Naive thymus-derived CD8-positive, alpha-beta T cell (primary cell): ENCODE results near the gene MXI1. TPM values are rescaled to one million over a fixed set of nuclear protein-coding genes. Genes with fewer than 3 reads are reported as not detected.

Experiments
- ATAC-seq, 2 donors: fragments of 150-1000 bp; cut with Tn5 transposase in 1 of 2; sonication (Bioruptor Pico), chemical (Tn5 transposase) in 1 of 2; 1 replicate in 1 of 2; 2 replicates in 1 of 2; pipeline ENCODE4 v1.10.0; 2021; ENCODE audit warnings: mild to moderate bottlenecking in 2 of 2, moderate library complexity in 2 of 2
- POLR2A ChIA-PET: fragments of 350-600 bp; sonication (Branson Sonifier 250); formaldehyde crosslinking; loops from one replicate; lab custom pipeline; 2021; ENCODE audit warnings: antibody characterized with exemption; lab: Charles Lee
- DNase-seq, 10 donors: peaks; one replicate each; pipeline versions ENCODE4 v3.0.0 to v3.0.0-alpha.2; 2020 to 2022
- H3K27ac Mint-ChIP-seq, 10 donors: one replicate each; pipeline ENCODE4 v1.8.0; 2020 to 2022; ENCODE audit warnings: mild to moderate bottlenecking in 10 of 10, mixed read lengths in 10 of 10, moderate library complexity in 4 of 10, inconsistent platforms in 1 of 10
- H3K27me3 Mint-ChIP-seq, 5 donors: one replicate each; pipeline ENCODE4 v1.8.0; 2021 to 2022; ENCODE audit warnings: mixed read lengths in 5 of 5
- H3K36me3 Mint-ChIP-seq, 3 donors: one replicate each; pipeline ENCODE4 v1.8.0; 2020 to 2022; ENCODE audit warnings: mixed read lengths in 3 of 3, mild to moderate bottlenecking in 2 of 3, inconsistent platforms in 1 of 3
- H3K4me1 Mint-ChIP-seq, 4 donors: one replicate each; pipeline ENCODE4 v1.8.0; 2021 to 2022; ENCODE audit warnings: mixed read lengths in 4 of 4
- H3K4me3 Mint-ChIP-seq, 10 donors: one replicate each; pipeline ENCODE4 v1.8.0; 2020 to 2022; ENCODE audit warnings: mild to moderate bottlenecking in 10 of 10, mixed read lengths in 10 of 10, moderate library complexity in 6 of 10, inconsistent platforms in 1 of 10
- H3K9me3 Mint-ChIP-seq, 9 donors: one replicate each; pipeline ENCODE4 v1.8.0; 2020 to 2022; ENCODE audit warnings: mixed read lengths in 9 of 9, mild to moderate bottlenecking in 3 of 9, inconsistent platforms in 1 of 9, moderate library complexity in 1 of 9
- polyA plus RNA-seq, 3 donors: library from polyadenylated mRNA; unstranded; fragments of 300-500 nt; fragmentation: Illumina TruSeq; gene quantifications; one replicate each; pipeline ENCODE4 v1.2.3, GENCODE V29; 2021
- total RNA-seq, 8 experiments: library from RNA in 2 of 8; stranded (reverse) in 2 of 8; gene quantifications; one replicate each; pipeline ENCODE4 v1.2.3 and lab custom pipeline; 2021 to 2026

Gene MXI1
- total and polyA plus RNA-seq, 5 experiments from 2014 or later: 18.1 to 37.7 (median 20.9) TPM

GRCh38 chr10:110169586-110169985 lies 37.8 kb upstream of the MXI1 start:
- no peak for ATAC-seq
- H3K27ac Mint-ChIP-seq: no peak overlapping the region
- no peak overlapping the region for H3K4me3 Mint-ChIP-seq
- POLR2A ChIA-PET: no interaction called here
- H3K9me3 Mint-ChIP-seq: no peaks in the 10 kb centered on the region
- peaks cover 9 to 27% (median 19%) of the 10 kb centered on the region in 4 donors for H3K4me1 Mint-ChIP-seq
- DNase-seq: no peak
- H3K36me3 Mint-ChIP-seq: peaks cover 0 to 4% (median 0%) of the 10 kb centered on the region in 3 donors
- peaks cover 57 to 90% (median 70%) of the 10 kb centered on the region in 5 donors for H3K27me3 Mint-ChIP-seq

GRCh38 chr10:110170142-110170971 lies 37.0 kb upstream of the MXI1 start:
- peaks cover 58 to 93% (median 72%) of the 10 kb centered on the region in 5 donors for H3K27me3 Mint-ChIP-seq
- no peak overlapping the region for H3K4me3 Mint-ChIP-seq
- H3K4me1 Mint-ChIP-seq: peaks cover 9 to 27% (median 19%) of the 10 kb centered on the region in 4 donors
- no peaks in the 10 kb centered on the region for H3K9me3 Mint-ChIP-seq
- DNase-seq (no peak), ATAC-seq (peak in 1 of 2 donors; percentile 57)
- H3K36me3 Mint-ChIP-seq: peaks cover 0 to 4% (median 0%) of the 10 kb centered on the region in 3 donors
- POLR2A ChIA-PET: interaction anchor here (0.6 kb wide), 1 partner anchor 38 kb away, joined by 3 read pairs; no protein-coding TSS in a partner anchor
- H3K27ac Mint-ChIP-seq: no peak overlapping the region

- POLR2A ChIA-PET: no interaction called here
Observed at GRCh38 chr10:110171032-110171431, 36.4 kb upstream of the MXI1 start.

GRCh38 chr10:110172155-110172554 lies 35.2 kb upstream of the MXI1 start:
- H3K27me3 Mint-ChIP-seq: peaks cover 50 to 95% (median 70%) of the 10 kb centered on the region in 5 donors
- ATAC-seq (no peak), DNase-seq (no peak)
- H3K4me3 Mint-ChIP-seq: no peak overlapping the region
- POLR2A ChIA-PET: no interaction called here
- H3K4me1 Mint-ChIP-seq: peaks cover 11 to 31% (median 20%) of the 10 kb centered on the region in 4 donors
- no peaks in the 10 kb centered on the region for H3K36me3 Mint-ChIP-seq
- no peak overlapping the region for H3K27ac Mint-ChIP-seq
- no peaks in the 10 kb centered on the region for H3K9me3 Mint-ChIP-seq

More at GRCh38 chr10:110171032-110171431, 36.4 kb upstream of the MXI1 start:
- Mint-ChIP-seq H3K36me3 (peaks cover 0 to 2% (median 0%) of the 10 kb centered on the region in 3 donors), H3K27ac (no peak overlapping the region), H3K9me3 (no peaks in the 10 kb centered on the region), H3K4me3 (no peak overlapping the region), H3K4me1 (peaks cover 9 to 27% (median 19%) of the 10 kb centered on the region in 4 donors), H3K27me3 (peaks cover 53 to 93% (median 68%) of the 10 kb centered on the region in 5 donors)
- ATAC-seq (no peak), DNase-seq (no peak)

GRCh38 chr10:110174201-110174600 lies 33.2 kb upstream of the MXI1 start:
- Mint-ChIP-seq H3K4me1 (peaks cover 2 to 19% (median 8%) of the 10 kb centered on the region in 4 donors), H3K4me3 (no peak overlapping the region), H3K36me3 (no peaks in the 10 kb centered on the region), H3K27ac (no peak overlapping the region), H3K27me3 (peaks cover 45 to 95% (median 64%) of the 10 kb centered on the region in 5 donors), H3K9me3 (no peaks in the 10 kb centered on the region)
- POLR2A ChIA-PET: no interaction called here
- DNase-seq (no peak), ATAC-seq (no peak)

GRCh38 chr10:110174816-110175215 lies 32.6 kb upstream of the MXI1 start:
- H3K27me3 Mint-ChIP-seq: peaks cover 45 to 95% (median 63%) of the 10 kb centered on the region in 5 donors

GRCh38 chr10:110175406-110175805 lies 32.0 kb upstream of the MXI1 start:
- Mint-ChIP-seq H3K27me3 (peaks cover 41 to 90% (median 58%) of the 10 kb centered on the region in 5 donors), H3K36me3 (no peaks in the 10 kb centered on the region), H3K27ac (no peak overlapping the region), H3K9me3 (no peaks in the 10 kb centered on the region), H3K4me3 (no peak overlapping the region), H3K4me1 (peaks cover 0 to 12% (median 5%) of the 10 kb centered on the region in 4 donors)
- no peak for ATAC-seq
- POLR2A ChIA-PET: no interaction called here
- DNase-seq: no peak

More at GRCh38 chr10:110174816-110175215, 32.6 kb upstream of the MXI1 start:
- H3K36me3 Mint-ChIP-seq: no peaks in the 10 kb centered on the region
- H3K4me1 Mint-ChIP-seq: peaks cover 0 to 15% (median 6%) of the 10 kb centered on the region in 4 donors
- H3K4me3 Mint-ChIP-seq: no peak overlapping the region
- POLR2A ChIA-PET: no interaction called here
- ATAC-seq: no peak
- DNase-seq: no peak
- no peak overlapping the region for H3K27ac Mint-ChIP-seq
- H3K9me3 Mint-ChIP-seq: no peaks in the 10 kb centered on the region

GRCh38 chr10:110176141-110177030 lies 31.0 kb upstream of the MXI1 start:
- H3K9me3 Mint-ChIP-seq: no peaks in the 10 kb centered on the region
- DNase-seq (no peak), ATAC-seq (no peak)
- H3K27me3 Mint-ChIP-seq: peaks cover 36 to 80% (median 49%) of the 10 kb centered on the region in 5 donors
- POLR2A ChIA-PET: no interaction called here
- H3K4me3 Mint-ChIP-seq: no peak overlapping the region
- no peak overlapping the region for H3K27ac Mint-ChIP-seq
- H3K4me1 Mint-ChIP-seq: peaks cover 0 to 5% (median 2%) of the 10 kb centered on the region in 4 donors
- H3K36me3 Mint-ChIP-seq: no peaks in the 10 kb centered on the region

- Mint-ChIP-seq H3K4me3 (no peak overlapping the region), H3K27ac (no peak overlapping the region), H3K36me3 (no peaks in the 10 kb centered on the region), H3K4me1 (peaks cover 0 to 5% (median 2%) of the 10 kb centered on the region in 4 donors), H3K27me3 (peaks cover 25 to 52% (median 31%) of the 10 kb centered on the region in 5 donors), H3K9me3 (no peaks in the 10 kb centered on the region)
- no peak for ATAC-seq
- POLR2A ChIA-PET: no interaction called here
- DNase-seq: no peak
Observed at GRCh38 chr10:110179220-110179619, 28.2 kb upstream of the MXI1 start.

- H3K9me3 Mint-ChIP-seq: no peaks in the 10 kb centered on the region
- H3K27me3 Mint-ChIP-seq: peaks cover 16 to 30% (median 17%) of the 10 kb centered on the region in 5 donors
- H3K36me3 Mint-ChIP-seq: no peaks in the 10 kb centered on the region
- POLR2A ChIA-PET: no interaction called here
- H3K27ac Mint-ChIP-seq: no peak overlapping the region
- no peak overlapping the region for H3K4me3 Mint-ChIP-seq
- ATAC-seq: no peak
- peaks cover 0 to under 1% (median under 1%) of the 10 kb centered on the region in 4 donors for H3K4me1 Mint-ChIP-seq
- no peak for DNase-seq
Observed at GRCh38 chr10:110181451-110181850, 26.0 kb upstream of the MXI1 start.

- H3K27me3 Mint-ChIP-seq: peaks cover 16 to 26% (median 16%) of the 10 kb centered on the region in 5 donors
- no peak overlapping the region for H3K4me3 Mint-ChIP-seq
- ATAC-seq: no peak
- no peaks in the 10 kb centered on the region for H3K4me1 Mint-ChIP-seq
- H3K9me3 Mint-ChIP-seq: no peaks in the 10 kb centered on the region
- POLR2A ChIA-PET: interaction anchor here (0.5 kb wide), 1 partner anchor 26 kb away, joined by 3 read pairs; no protein-coding TSS in a partner anchor
- no peaks in the 10 kb centered on the region for H3K36me3 Mint-ChIP-seq
- no peak overlapping the region for H3K27ac Mint-ChIP-seq
- no peak for DNase-seq
Observed at GRCh38 chr10:110181911-110182310, 25.5 kb upstream of the MXI1 start.

GRCh38 chr10:110184398-110184797 lies 23.0 kb upstream of the MXI1 start:
- POLR2A ChIA-PET: interaction anchor here (0.7 kb wide), 1 partner anchor 72 kb away, joined by 3 read pairs; no protein-coding TSS in a partner anchor
- H3K4me3 Mint-ChIP-seq: no peak overlapping the region
- peaks cover 2 to 14% (median 7%) of the 10 kb centered on the region in 5 donors for H3K27me3 Mint-ChIP-seq

More at GRCh38 chr10:110184398-110184797, 23.0 kb upstream of the MXI1 start:
- Mint-ChIP-seq H3K36me3 (no peaks in the 10 kb centered on the region), H3K27ac (no peak overlapping the region), H3K4me1 (no peaks in the 10 kb centered on the region), H3K9me3 (no peaks in the 10 kb centered on the region)
- ATAC-seq (no peak), DNase-seq (no peak)
